ENCODE results near the gene CLEC2A. TPM values are rescaled to one million over a fixed set of nuclear protein-coding genes. Genes with fewer than 3 reads are reported as not detected.

Gene CLEC2A
- total and polyA plus RNA-seq, 7 experiments from 2014 or later = 0.22 TPM; not detected in 6

DNA sequence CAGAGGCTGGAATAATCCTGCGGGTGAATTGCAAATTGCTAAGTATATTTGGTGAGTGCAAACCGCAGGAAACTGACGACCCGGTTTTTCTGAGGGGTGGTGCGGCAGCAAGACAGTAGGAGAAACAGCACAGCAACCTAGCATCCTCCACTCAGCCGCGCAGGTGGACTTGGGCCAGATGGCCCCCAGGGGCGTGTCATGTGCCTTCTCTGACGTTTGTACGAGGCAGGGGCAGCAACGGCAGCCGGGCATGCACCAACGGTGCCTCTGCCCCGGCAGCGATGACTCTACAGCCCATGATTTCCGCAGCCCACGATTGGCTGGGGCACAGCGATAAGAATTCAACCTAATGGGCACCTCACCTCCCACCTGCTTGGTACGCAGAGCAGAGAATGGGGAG is 11.1 kb upstream of the CLEC2A start:
- H3K36me3 ChIP-seq (ENCODE audit: control insufficient read depth in 2 of 3, insufficient read depth in 3 of 3, low read length in 3 of 3) = no peaks in the 10 kb centered on the region
- H3K4me3 ChIP-seq (ENCODE audit: low read length) = peak overlapping the region; percentile 2
- H3K27ac ChIP-seq (ENCODE audit: low read depth, low read length) = peak overlapping the region; percentile 9
- Mint-ChIP-seq H3K27ac (peak overlapping the region in 6 of 9 donors; percentile 13 to 88 (median 72)), H3K4me1 (peaks cover 12 to 41% (median 32%) of the 10 kb centered on the region in 7 donors), H3K36me3 (peaks cover 0 to 7% (median 0%) of the 10 kb centered on the region in 5 donors), H3K4me3 (peak overlapping the region; percentile 55 to 88 (median 70)), H3K27me3 (peaks cover 0 to 34% (median 0%) of the 10 kb centered on the region in 5 donors), H3K9me3 (peaks cover 0 to 2% (median 0%) of the 10 kb centered on the region in 11 donors)
- ChIA-PET POLR2A (interaction anchor here (1.2 kb wide), 1 partner anchor 18 kb away, joined by 3 read pairs; no protein-coding TSS in a partner anchor), CTCF (no interaction called here)
- no peaks in the 10 kb centered on the region for H3K27me3 ChIP-seq (ENCODE audit: control insufficient read depth in 2 of 2, insufficient read depth in 2 of 2, low read length in 2 of 2)
- peaks cover 1% of the 10 kb centered on the region in 2 donors for H3K4me1 ChIP-seq (ENCODE audit: control insufficient read depth in 2 of 2, insufficient read depth in 2 of 2, low read length in 2 of 2)
- no peaks in the 10 kb centered on the region for H3K9me3 ChIP-seq (ENCODE audit: control insufficient read depth in 2 of 3, low read length in 3 of 3)
- ATAC-seq (peak; percentile 91), DNase-seq (peak in 3 of 9 donors; percentile 17 to 63 (median 49))
- intact Hi-C loops (cut with micrococcal nuclease) = loop anchor here (2.0 to 10.0 kb wide), 6 partner anchors 131 to 672 kb away; partner anchors contain the start of genes GABARAPL1 (in 1 of the 2) and MAGOHB (in 1 of the 2)

DNA sequence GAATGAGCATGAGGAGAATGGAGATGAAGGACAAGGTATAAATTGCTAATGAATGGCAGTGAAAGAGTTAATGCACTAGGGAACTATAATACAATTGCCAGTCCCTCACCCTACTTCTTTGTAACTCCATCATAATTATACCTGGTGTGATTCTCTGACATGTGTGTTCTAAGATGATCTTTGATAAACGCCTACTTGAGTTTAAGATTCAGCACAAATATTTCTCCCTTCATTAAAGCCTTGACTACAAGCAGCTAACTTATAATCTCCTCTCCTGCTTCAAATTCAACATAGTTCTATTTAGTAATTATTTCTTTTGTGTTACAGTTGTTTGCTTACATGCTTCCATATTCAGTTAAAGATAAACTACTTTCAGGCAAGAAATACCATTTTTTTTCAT is 9.7 kb upstream of the CLEC2A start:
- no peaks in the 10 kb centered on the region for H3K36me3 ChIP-seq (ENCODE audit: control insufficient read depth in 2 of 3, insufficient read depth in 3 of 3, low read length in 3 of 3)
- H3K27me3 ChIP-seq (ENCODE audit: control insufficient read depth in 2 of 2, insufficient read depth in 2 of 2, low read length in 2 of 2) = no peaks in the 10 kb centered on the region
- no peak overlapping the region for H3K27ac ChIP-seq (ENCODE audit: low read depth, low read length)
- peaks cover 0 to 4% (median 0%) of the 10 kb centered on the region in 5 donors for H3K36me3 Mint-ChIP-seq
- H3K27ac Mint-ChIP-seq = peak overlapping the region in 2 of 9 donors; percentile 32 to 53
- no peaks in the 10 kb centered on the region for H3K9me3 ChIP-seq (ENCODE audit: control insufficient read depth in 2 of 3, low read length in 3 of 3)
- H3K4me1 Mint-ChIP-seq = peaks cover 7 to 31% (median 22%) of the 10 kb centered on the region in 7 donors
- ATAC-seq (no peak), DNase-seq (no peak)
- H3K4me1 ChIP-seq (ENCODE audit: control insufficient read depth in 2 of 2, insufficient read depth in 2 of 2, low read length in 2 of 2) = no peaks in the 10 kb centered on the region
- CTCF ChIA-PET = interaction anchor here (0.7 to 0.9 kb wide), 3 partner anchors 68 to 193 kb away, joined by 3 to 5 read pairs (median 3); no protein-coding TSS in a partner anchor
- POLR2A ChIA-PET = interaction anchor here (0.6 to 1.2 kb wide), 2 partner anchors 19 to 124 kb away, joined by 3 read pairs; no protein-coding TSS in a partner anchor
- intact Hi-C loops (cut with micrococcal nuclease) = loop anchor here (2.0 to 10.0 kb wide), 6 partner anchors 130 to 673 kb away; partner anchors contain the start of genes GABARAPL1 (in 1 of the 2) and MAGOHB (in 1 of the 2)
- H3K9me3 Mint-ChIP-seq = no peaks in the 10 kb centered on the region
- no peak overlapping the region for H3K4me3 ChIP-seq (ENCODE audit: low read length)
- peak overlapping the region in 1 of 10 donors; percentile 40 for H3K4me3 Mint-ChIP-seq
- peaks cover 0 to 34% (median 0%) of the 10 kb centered on the region in 5 donors for H3K27me3 Mint-ChIP-seq

DNA sequence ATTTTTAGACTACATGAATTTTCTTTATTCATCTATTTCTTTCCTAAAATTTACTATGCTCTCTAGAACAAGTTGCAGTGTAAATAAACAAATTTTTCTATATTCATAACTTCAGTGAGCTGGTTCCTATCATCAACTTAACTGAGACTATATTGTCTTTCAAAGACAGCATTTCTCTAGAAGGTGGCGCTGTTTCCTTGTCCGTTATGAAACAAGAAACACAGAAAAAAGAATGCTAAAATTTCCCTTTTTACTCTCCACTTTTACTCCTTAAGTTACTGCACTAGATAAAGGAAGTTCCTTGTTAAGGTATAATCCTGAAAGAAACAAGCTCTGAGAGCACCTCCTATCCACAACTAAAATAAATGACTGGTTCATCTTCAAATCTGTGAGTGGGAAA is 8.2 kb upstream of the CLEC2A start:
- peak in 3 of 9 donors; percentile 20 to 36 (median 24) for DNase-seq
- POLR2A ChIA-PET = no interaction called here

DNA sequence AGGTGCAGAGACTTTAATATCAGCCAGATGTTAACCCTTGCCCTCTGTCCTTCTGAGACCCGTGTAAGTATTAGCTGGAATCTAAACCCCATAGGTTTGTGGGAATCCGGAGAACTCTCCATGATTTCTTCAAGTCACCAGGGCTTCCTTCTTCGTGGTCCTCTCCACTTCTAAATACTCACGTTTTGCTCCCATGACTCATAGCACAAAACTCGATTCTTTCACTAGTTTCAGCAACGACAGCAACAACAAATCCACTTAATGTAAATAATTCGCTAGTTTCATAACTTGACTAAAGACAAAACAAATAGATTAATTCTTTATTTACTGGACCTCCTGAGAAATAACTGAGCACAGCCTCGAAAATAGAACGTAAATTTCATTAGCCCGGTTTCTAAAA is 4.4 kb upstream of the CLEC2A start:
- H3K27me3 ChIP-seq (ENCODE audit: control insufficient read depth in 2 of 2, insufficient read depth in 2 of 2, low read length in 2 of 2) = no peaks in the 10 kb centered on the region
- peaks cover 0 to 4% (median 0%) of the 10 kb centered on the region in 5 donors for H3K36me3 Mint-ChIP-seq
- POLR2A ChIA-PET = no interaction called here
- H3K9me3 Mint-ChIP-seq = no peaks in the 10 kb centered on the region
- no peak for DNase-seq
- H3K36me3 ChIP-seq (ENCODE audit: control insufficient read depth in 2 of 3, insufficient read depth in 3 of 3, low read length in 3 of 3) = no peaks in the 10 kb centered on the region
- CTCF ChIA-PET = interaction anchor here (0.9 to 2.9 kb wide), 2 partner anchors 186 to 203 kb away, joined by 3 to 10 read pairs; no protein-coding TSS in a partner anchor
- H3K4me3 Mint-ChIP-seq = no peak overlapping the region
- H3K27ac ChIP-seq (ENCODE audit: low read depth, low read length) = no peak overlapping the region
- H3K4me1 Mint-ChIP-seq = peaks cover 0 to 9% (median 4%) of the 10 kb centered on the region in 7 donors
- H3K27ac Mint-ChIP-seq = no peak overlapping the region
- H3K4me3 ChIP-seq (ENCODE audit: low read length) = no peak overlapping the region
- no peak for ATAC-seq
- H3K9me3 ChIP-seq (ENCODE audit: control insufficient read depth in 2 of 3, low read length in 3 of 3) = no peaks in the 10 kb centered on the region
- H3K4me1 ChIP-seq (ENCODE audit: control insufficient read depth in 2 of 2, insufficient read depth in 2 of 2, low read length in 2 of 2) = no peaks in the 10 kb centered on the region
- intact Hi-C loops (cut with micrococcal nuclease) = no loop called here
- H3K27me3 Mint-ChIP-seq = peaks cover 0 to 33% (median 0%) of the 10 kb centered on the region in 5 donors

More for the DNA sequence above, 8.2 kb upstream of the CLEC2A start:
- peak overlapping the region in 2 of 9 donors; percentile 8 to 32 for H3K27ac Mint-ChIP-seq
- no peaks in the 10 kb centered on the region for H3K9me3 ChIP-seq (ENCODE audit: control insufficient read depth in 2 of 3, low read length in 3 of 3)
- H3K9me3 Mint-ChIP-seq = no peaks in the 10 kb centered on the region
- H3K36me3 ChIP-seq (ENCODE audit: control insufficient read depth in 2 of 3, insufficient read depth in 3 of 3, low read length in 3 of 3) = no peaks in the 10 kb centered on the region
- H3K4me1 Mint-ChIP-seq = peaks cover 7 to 27% (median 14%) of the 10 kb centered on the region in 7 donors
- peaks cover 0 to 34% (median 0%) of the 10 kb centered on the region in 5 donors for H3K27me3 Mint-ChIP-seq
- CTCF ChIA-PET = interaction anchor here (0.8 to 2.2 kb wide), 15 partner anchors 9 to 205 kb away, joined by 3 to 14 read pairs (median 3); partner anchors contain the start of genes CLEC12B and CLEC2A
- no peak overlapping the region for H3K4me3 Mint-ChIP-seq
- ATAC-seq = no peak
- H3K4me1 ChIP-seq (ENCODE audit: control insufficient read depth in 2 of 2, insufficient read depth in 2 of 2, low read length in 2 of 2) = no peaks in the 10 kb centered on the region
- no peaks in the 10 kb centered on the region for H3K27me3 ChIP-seq (ENCODE audit: control insufficient read depth in 2 of 2, insufficient read depth in 2 of 2, low read length in 2 of 2)
- H3K27ac ChIP-seq (ENCODE audit: low read depth, low read length) = no peak overlapping the region
- H3K4me3 ChIP-seq (ENCODE audit: low read length) = no peak overlapping the region
- intact Hi-C loops (cut with micrococcal nuclease) = loop anchor here (1.0 to 10.0 kb wide), 8 partner anchors 69 to 674 kb away; partner anchors contain the start of gene MAGOHB (in 1 of the 2)
- H3K36me3 Mint-ChIP-seq = no peaks in the 10 kb centered on the region

DNA sequence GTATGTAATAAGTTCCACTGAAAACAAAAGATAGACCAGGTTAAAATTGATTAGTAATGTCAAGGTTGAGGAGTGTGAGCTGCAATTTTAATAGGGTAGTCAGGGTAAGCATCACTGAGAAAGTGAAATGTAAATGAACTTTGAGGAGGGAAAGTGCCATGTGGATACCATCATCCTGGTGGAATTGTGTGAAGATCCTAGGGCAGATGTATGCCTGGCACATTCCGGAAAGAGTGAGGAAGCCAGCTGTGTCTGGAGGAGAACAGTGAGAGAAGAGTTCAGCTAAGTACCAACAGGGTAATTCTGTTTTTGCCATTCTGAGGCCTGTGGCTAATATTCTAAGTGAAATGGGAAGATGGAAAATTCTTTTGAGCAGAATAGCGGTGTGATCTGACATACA is 2.9 kb upstream of the CLEC2A start:
- no peaks in the 10 kb centered on the region for H3K4me1 ChIP-seq (ENCODE audit: control insufficient read depth in 2 of 2, insufficient read depth in 2 of 2, low read length in 2 of 2)
- no peaks in the 10 kb centered on the region for H3K9me3 Mint-ChIP-seq
- ATAC-seq = no peak
- intact Hi-C loops (cut with micrococcal nuclease) = no loop called here
- H3K4me1 Mint-ChIP-seq = no peaks in the 10 kb centered on the region
- H3K4me3 Mint-ChIP-seq = no peak overlapping the region
- ChIA-PET CTCF (interaction anchor here (1.3 to 2.9 kb wide), 2 partner anchors 121 to 184 kb away, joined by 3 to 10 read pairs; no protein-coding TSS in a partner anchor), POLR2A (no interaction called here)
- peaks cover 0 to 30% (median 0%) of the 10 kb centered on the region in 5 donors for H3K27me3 Mint-ChIP-seq
- H3K27ac Mint-ChIP-seq = no peak overlapping the region
- peaks cover 0 to 4% (median 0%) of the 10 kb centered on the region in 5 donors for H3K36me3 Mint-ChIP-seq
- no peak overlapping the region for H3K27ac ChIP-seq (ENCODE audit: low read depth, low read length)
- no peak for DNase-seq
- H3K9me3 ChIP-seq (ENCODE audit: control insufficient read depth in 2 of 3, low read length in 3 of 3) = no peaks in the 10 kb centered on the region
- no peaks in the 10 kb centered on the region for H3K36me3 ChIP-seq (ENCODE audit: control insufficient read depth in 2 of 3, insufficient read depth in 3 of 3, low read length in 3 of 3)
- H3K4me3 ChIP-seq (ENCODE audit: low read length) = no peak overlapping the region
- H3K27me3 ChIP-seq (ENCODE audit: control insufficient read depth in 2 of 2, insufficient read depth in 2 of 2, low read length in 2 of 2) = no peaks in the 10 kb centered on the region

DNA sequence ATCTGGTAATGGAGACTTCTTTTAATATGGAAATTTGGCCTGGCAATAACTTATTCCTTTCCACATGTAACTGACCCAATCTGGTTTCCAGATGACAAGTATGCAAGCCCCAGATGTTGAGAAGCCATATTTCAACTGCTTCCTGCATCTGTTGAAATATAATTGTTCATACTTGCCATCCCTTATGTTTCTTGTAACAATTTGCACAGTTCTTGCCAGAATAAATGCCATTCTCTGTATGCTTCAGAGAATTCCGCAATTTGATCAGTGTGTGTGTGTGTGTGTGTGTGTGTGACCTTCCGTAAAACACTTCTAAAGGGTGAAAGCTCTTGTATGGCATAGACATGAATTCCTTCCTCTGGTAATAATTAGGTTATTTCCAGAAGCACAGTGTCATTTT is 1.8 kb upstream of the CLEC2A start:
- peaks cover 0 to 4% (median 0%) of the 10 kb centered on the region in 5 donors for H3K36me3 Mint-ChIP-seq

More for the DNA sequence above, 1.8 kb upstream of the CLEC2A start:
- no peaks in the 10 kb centered on the region for H3K27me3 ChIP-seq (ENCODE audit: control insufficient read depth in 2 of 2, insufficient read depth in 2 of 2, low read length in 2 of 2)
- H3K27ac ChIP-seq (ENCODE audit: low read depth, low read length) = no peak overlapping the region
- no peaks in the 10 kb centered on the region for H3K4me1 Mint-ChIP-seq
- H3K4me3 ChIP-seq (ENCODE audit: low read length) = no peak overlapping the region
- ATAC-seq = no peak
- ChIA-PET POLR2A (no interaction called here), CTCF (interaction anchor here (0.6 to 2.9 kb wide), 4 partner anchors 15 to 183 kb away, joined by 3 to 10 read pairs (median 4); no protein-coding TSS in a partner anchor)
- no peaks in the 10 kb centered on the region for H3K36me3 ChIP-seq (ENCODE audit: control insufficient read depth in 2 of 3, insufficient read depth in 3 of 3, low read length in 3 of 3)
- H3K27me3 Mint-ChIP-seq = peaks cover 0 to 27% (median 0%) of the 10 kb centered on the region in 5 donors
- H3K27ac Mint-ChIP-seq = no peak overlapping the region
- H3K4me3 Mint-ChIP-seq = no peak overlapping the region
- intact Hi-C loops (cut with micrococcal nuclease) = no loop called here
- H3K4me1 ChIP-seq (ENCODE audit: control insufficient read depth in 2 of 2, insufficient read depth in 2 of 2, low read length in 2 of 2) = no peaks in the 10 kb centered on the region
- no peak for DNase-seq
- H3K9me3 Mint-ChIP-seq = no peaks in the 10 kb centered on the region
- no peaks in the 10 kb centered on the region for H3K9me3 ChIP-seq (ENCODE audit: control insufficient read depth in 2 of 3, low read length in 3 of 3)

All from naive thymus-derived CD4-positive, alpha-beta T cell (primary cell).